HG03175 (cell line): ENCODE results near the gene C2.
"Not testable (repeated sequence)": the region's sequence is repeated elsewhere in the genome, so short reads cannot be mapped to it uniquely, and the experiment has no call there.

Experiments used
- ATAC-seq: cut with Tn5 transposase; IDR thresholded peaks from one replicate; pipeline ENCODE4 v1.9.1; 2021; ENCODE audit warnings: mild to moderate bottlenecking, moderate library complexity; ENCODE audit not compliant: unreplicated experiment

C2 gene

DNA sequence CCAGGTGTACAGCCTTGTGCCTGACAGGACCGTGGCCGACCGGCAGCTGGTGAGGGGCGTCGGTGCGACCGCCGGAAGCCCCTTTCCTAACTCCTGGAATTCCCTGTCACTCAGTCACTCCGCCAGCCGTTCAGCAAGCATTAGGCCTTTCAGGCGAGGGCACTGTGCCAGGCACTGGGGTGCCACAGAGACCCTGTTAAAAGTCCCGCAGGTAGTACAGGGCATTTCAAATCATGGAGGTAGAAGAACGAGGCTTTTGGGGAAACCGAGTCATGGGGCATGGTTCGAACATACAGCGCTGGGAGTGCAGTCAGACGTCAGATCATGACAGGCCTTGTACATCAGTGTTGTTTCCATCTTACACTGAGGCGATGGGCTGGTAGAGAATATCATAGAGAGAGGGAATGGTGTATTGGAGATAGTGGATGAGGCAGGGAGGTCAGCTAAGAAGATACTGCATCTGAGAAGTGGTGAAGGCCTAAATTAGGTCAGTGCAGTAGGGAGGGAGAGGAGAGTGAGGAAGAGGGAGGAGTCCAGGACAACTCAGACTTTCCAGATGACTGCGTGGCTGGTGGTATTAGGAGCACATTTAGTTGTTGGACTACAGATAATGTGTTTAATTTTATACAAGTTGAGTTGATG, 45.3 kb downstream of the C2 start:
- no peak for ATAC-seq

DNA sequence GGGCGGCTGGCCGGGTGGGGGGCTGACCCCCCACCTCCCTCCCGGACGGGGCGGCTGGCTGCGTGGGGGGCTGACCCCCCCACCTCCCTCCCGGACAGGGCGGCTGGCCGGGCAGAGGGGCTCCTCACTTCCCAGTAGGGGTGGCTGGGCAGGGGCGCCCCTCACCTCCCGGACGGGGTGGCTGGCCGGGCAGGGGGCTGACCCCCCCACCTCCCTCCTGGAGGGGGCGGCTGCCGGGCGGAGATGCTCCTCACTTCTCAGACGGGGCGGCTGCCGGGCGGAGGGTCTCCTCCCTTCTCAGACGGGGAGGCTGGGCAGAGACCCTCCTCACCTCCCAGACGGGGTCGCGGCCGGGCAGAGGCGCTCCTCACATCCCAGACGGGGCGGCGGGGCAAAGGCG, 48.5 kb downstream of the C2 start:
- not testable (repeated sequence) for ATAC-seq

GRCh38 chr6:31977816-31978431, 50.4 kb downstream of the C2 start:
- no peak for ATAC-seq

DNA sequence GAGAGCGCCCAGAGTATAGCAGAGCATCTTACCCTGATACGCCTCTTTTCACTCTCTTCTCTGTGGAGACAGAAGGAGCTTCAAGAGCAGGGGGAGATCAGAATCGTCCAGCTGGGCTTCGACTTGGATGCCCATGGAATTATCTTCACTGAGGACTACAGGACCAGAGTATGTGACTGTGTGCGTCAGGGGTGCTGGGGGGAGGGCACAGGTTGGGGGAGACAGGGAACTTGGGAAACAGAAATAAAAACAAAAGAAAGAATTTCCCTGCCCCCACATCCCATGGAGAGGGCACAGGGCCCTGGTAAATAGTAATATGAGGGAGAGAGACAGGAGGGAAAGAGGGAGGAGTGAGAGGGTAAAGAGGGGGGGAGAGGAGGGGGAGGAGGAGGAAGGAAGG, 51.3 kb downstream of the C2 start:
- no peak for ATAC-seq

- no peak for ATAC-seq
Measured at GRCh38 chr6:31979238-31979898, 51.9 kb downstream of the C2 start.

DNA sequence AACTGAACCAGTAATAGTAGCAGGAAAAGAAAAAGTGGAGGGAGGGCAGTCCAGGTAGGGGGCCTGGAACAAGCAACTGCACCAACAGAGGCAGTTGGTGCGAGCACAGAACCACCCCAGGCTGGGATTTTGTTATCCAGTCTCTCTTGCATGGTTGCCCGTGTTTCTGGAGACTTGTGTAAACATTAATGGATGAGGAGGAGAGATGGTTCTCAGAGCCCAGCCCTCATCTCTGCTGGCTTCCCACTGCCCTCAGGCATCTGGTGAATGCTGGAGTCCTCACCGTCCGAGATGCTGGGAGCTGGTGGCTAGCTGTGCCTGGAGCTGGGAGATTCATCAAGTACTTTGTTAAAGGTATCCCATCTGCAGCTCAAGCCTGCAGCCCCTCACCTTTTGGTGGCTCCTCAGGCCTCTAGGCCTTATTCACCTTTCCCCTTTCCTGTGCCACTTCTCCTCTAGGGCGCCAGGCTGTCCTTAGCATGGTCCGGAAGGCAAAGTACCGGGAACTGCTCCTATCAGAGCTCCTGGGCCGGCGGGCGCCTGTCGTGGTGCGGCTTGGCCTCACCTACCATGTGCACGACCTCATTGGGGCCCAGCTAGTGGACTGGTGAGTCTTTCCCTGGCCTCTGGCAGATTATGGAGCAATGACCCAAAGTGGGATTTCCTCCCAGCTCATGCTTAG, 52.8 kb downstream of the C2 start:
- ATAC-seq = not testable (repeated sequence)

- ATAC-seq = not testable (repeated sequence)
Measured at GRCh38 chr6:31980998-31981397, 53.5 kb downstream of the C2 start.

DNA sequence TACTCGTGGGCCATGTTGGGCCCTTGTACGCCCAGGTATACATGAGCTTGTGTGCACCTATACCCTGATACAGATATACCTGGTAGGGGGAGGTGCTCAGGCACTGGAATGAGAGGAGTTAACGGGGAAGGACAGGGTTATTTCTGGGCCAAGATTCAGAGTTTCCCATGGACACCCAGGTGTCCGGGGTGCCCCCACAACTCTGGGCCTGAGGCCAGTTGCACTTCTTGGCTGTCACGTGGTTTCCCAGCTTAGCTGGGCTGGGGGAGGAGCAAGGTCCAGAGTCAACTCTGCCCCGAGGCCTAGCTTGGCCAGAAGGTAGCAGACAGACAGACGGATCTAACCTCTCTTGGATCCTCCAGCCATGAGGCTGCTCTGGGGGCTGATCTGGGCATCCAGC, 54.2 kb downstream of the C2 start, which contains the start of gene C4A:
C4A (plus strand) TSS at position 314 of the 400 bp plus-strand sequence; CDS start at position 365, 51 bp downstream.
- not testable (repeated sequence) for ATAC-seq

GRCh38 chr6:31989363-31989762, 61.8 kb downstream of the C2 start:
- not testable (repeated sequence) for ATAC-seq

DNA sequence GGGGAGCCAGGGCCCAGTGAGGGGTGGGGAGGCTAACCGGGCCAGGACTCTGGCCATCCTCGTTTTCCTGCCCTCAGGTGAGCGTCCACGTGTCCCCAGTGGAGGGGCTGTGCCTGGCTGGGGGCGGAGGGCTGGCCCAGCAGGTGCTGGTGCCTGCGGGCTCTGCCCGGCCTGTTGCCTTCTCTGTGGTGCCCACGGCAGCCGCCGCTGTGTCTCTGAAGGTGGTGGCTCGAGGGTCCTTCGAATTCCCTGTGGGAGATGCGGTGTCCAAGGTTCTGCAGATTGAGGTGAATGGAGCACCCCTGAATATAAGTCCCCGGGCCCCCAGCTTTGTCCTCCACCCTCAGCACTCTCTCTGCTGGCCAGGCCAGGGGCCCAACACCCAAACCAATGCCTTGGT, 66.9 kb downstream of the C2 start:
- ATAC-seq = not testable (repeated sequence)
